H1 (cell line): ENCODE data around the gene VIPR1.

ENCODE experiments used
- CBX8 ChIP-seq: fragments of 300-800, 300-1000 bp; sonication (generic); IDR thresholded peaks from 2 replicates; pipeline ENCODE4 v1.7.1; 2016; ENCODE audit warnings: low read depth, low read length, borderline replicate concordance
- EGR1 ChIP-seq: IDR thresholded peaks from 2 replicates; pipeline ENCODE4 v1.6.1; 2011; ENCODE audit warnings: low read depth, low read length, borderline replicate concordance
- POLR2A ChIP-seq, 2 experiments: IDR thresholded peaks; 1 replicate in 1 of 2; 2 replicates in 1 of 2; pipeline ENCODE4 v1.6.1; 2011; ENCODE audit warnings: low read depth in 2 of 2, low read length in 2 of 2, mild to moderate bottlenecking in 2 of 2; ENCODE audit errors: control extremely low read depth in 1 of 2
- RAD21 ChIP-seq, 2 experiments: IDR thresholded peaks in 1 of 2; conservative IDR thresholded peaks in 1 of 2; 2 replicates each; pipeline ENCODE4 v1.6.1; 2011; ENCODE audit warnings: low read depth in 2 of 2, low read length in 2 of 2, improper control_type of control experiment in 1 of 2, inconsistent platforms in 1 of 2, mild to moderate bottlenecking in 1 of 2, moderate library complexity in 1 of 2
- RFX5 ChIP-seq: IDR thresholded peaks from 2 replicates; pipeline ENCODE4 v1.6.1; 2011; ENCODE audit warnings: low read depth, low read length, improper control_type of control experiment, borderline replicate concordance
- RXRA ChIP-seq: IDR thresholded peaks from 2 replicates; pipeline ENCODE4 v1.6.1; 2011; ENCODE audit warnings: low read depth, mild to moderate bottlenecking, low read length, moderate library complexity; ENCODE audit not compliant: insufficient read depth
- SIN3A ChIP-seq, 2 experiments: IDR thresholded peaks in 1 of 2; conservative IDR thresholded peaks in 1 of 2; 2 replicates each; pipeline ENCODE4 v1.6.1; 2011 to 2012; ENCODE audit warnings: low read length in 2 of 2, improper control_type of control experiment in 1 of 2, low read depth in 1 of 2, mild to moderate bottlenecking in 1 of 2
- SP2 ChIP-seq: IDR thresholded peaks from 2 replicates; pipeline ENCODE4 v1.6.1; 2012; ENCODE audit warnings: mild to moderate bottlenecking, low read length, inconsistent platforms
- SUZ12 ChIP-seq: fragments of 200-600 bp; sonication (generic); IDR thresholded peaks from 2 replicates; pipeline ENCODE4 v1.6.1; 2012; ENCODE audit warnings: mild to moderate bottlenecking, inconsistent platforms, low read length, moderate library complexity, mixed read lengths
- TBP ChIP-seq: IDR thresholded peaks from 2 replicates; pipeline ENCODE4 v1.6.1; 2011; ENCODE audit warnings: low read depth, low read length, improper control_type of control experiment
- TF ChIP-seq, protein P1 (sequence below): IDR thresholded peaks from 2 replicates; pipeline ENCODE4 v1.6.1; 2012; ENCODE audit warnings: inconsistent platforms
- TF ChIP-seq, protein P2 (sequence below), 3 experiments: IDR thresholded peaks; 1 replicate in 2 of 3; 2 replicates in 1 of 3; pipeline versions ENCODE4 v1.5.1 to v1.6.1; 2011; ENCODE audit warnings: low read length in 3 of 3, mild to moderate bottlenecking in 3 of 3, inconsistent platforms in 2 of 3, low read depth in 1 of 3, moderate library complexity in 1 of 3; ENCODE audit not compliant: insufficient read depth in 1 of 3; ENCODE audit errors: control extremely low read depth in 1 of 3

GRCh38 chr3:42489116-42489936 is 13.1 kb upstream of the VIPR1 start:
- TF ChIP-seq RXRA (no peak), CBX8 (no peak), POLR2A (IDR thresholded peaks at IDR 0.05; ENCODE audit: control extremely low read depth in 1 of 2, low read depth in 2 of 2, low read length in 2 of 2) (no peak), SUZ12 (no peak), TBP (no peak), EGR1 (no peak), SP2 (no peak), RAD21 (IDR thresholded peaks at IDR 0.05 in 1 of 2, conservative IDR thresholded peaks at IDR 0.05 in 1 of 2; ENCODE audit: low read depth in 2 of 2, low read length in 2 of 2) (no peak), SIN3A (conservative IDR thresholded peaks at IDR 0.05 in 1 of 2, IDR thresholded peaks at IDR 0.05 in 1 of 2; ENCODE audit: low read depth in 1 of 2, low read length in 2 of 2) (no peak), RFX5 (no peak)
- TF ChIP-seq, protein P1, sequence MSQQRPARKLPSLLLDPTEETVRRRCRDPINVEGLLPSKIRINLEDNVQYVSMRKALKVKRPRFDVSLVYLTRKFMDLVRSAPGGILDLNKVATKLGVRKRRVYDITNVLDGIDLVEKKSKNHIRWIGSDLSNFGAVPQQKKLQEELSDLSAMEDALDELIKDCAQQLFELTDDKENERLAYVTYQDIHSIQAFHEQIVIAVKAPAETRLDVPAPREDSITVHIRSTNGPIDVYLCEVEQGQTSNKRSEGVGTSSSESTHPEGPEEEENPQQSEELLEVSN: no peak
- TF ChIP-seq, protein P2, sequence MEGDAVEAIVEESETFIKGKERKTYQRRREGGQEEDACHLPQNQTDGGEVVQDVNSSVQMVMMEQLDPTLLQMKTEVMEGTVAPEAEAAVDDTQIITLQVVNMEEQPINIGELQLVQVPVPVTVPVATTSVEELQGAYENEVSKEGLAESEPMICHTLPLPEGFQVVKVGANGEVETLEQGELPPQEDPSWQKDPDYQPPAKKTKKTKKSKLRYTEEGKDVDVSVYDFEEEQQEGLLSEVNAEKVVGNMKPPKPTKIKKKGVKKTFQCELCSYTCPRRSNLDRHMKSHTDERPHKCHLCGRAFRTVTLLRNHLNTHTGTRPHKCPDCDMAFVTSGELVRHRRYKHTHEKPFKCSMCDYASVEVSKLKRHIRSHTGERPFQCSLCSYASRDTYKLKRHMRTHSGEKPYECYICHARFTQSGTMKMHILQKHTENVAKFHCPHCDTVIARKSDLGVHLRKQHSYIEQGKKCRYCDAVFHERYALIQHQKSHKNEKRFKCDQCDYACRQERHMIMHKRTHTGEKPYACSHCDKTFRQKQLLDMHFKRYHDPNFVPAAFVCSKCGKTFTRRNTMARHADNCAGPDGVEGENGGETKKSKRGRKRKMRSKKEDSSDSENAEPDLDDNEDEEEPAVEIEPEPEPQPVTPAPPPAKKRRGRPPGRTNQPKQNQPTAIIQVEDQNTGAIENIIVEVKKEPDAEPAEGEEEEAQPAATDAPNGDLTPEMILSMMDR (IDR thresholded peaks at IDR 0.05; ENCODE audit: control extremely low read depth in 1 of 3, insufficient read depth in 1 of 3, low read depth in 1 of 3, low read length in 3 of 3): no peak
